Activated T-helper 17 cell treated with anti-CD3 and anti-CD28 coated beads, Interleukin-2, amount 50 U/mL, for 72 hours (primary cell): ENCODE measurements around the gene SLC7A10. TPM values are rescaled to one million over a fixed set of nuclear protein-coding genes. Genes with fewer than 3 reads are reported as not detected.
"Not testable (repeated sequence)": the region's sequence is repeated elsewhere in the genome, so short reads cannot be mapped to it uniquely, and the experiment has no call there.

Source experiments
- ATAC-seq: fragments of 150-1000 bp; cut with Tn5 transposase; replicated peaks from 2 replicates; pipeline ENCODE4 v1.10.0; 2021; ENCODE audit warnings: mild to moderate bottlenecking, moderate library complexity
- H3K27ac Mint-ChIP-seq: one replicate; pipeline ENCODE4 v1.8.0; 2022; ENCODE audit warnings: mixed read lengths
- H3K27me3 Mint-ChIP-seq: one replicate; pipeline ENCODE4 v1.8.0; 2022; ENCODE audit warnings: mixed read lengths
- H3K36me3 Mint-ChIP-seq: one replicate; pipeline ENCODE4 v1.8.0; 2022; ENCODE audit warnings: low read depth, mild to moderate bottlenecking, mixed read lengths
- H3K4me1 Mint-ChIP-seq: one replicate; pipeline ENCODE4 v1.8.0; 2022; ENCODE audit warnings: mixed read lengths
- H3K4me3 Mint-ChIP-seq: one replicate; pipeline ENCODE4 v1.8.0; 2022; ENCODE audit warnings: mild to moderate bottlenecking, mixed read lengths
- H3K9me3 Mint-ChIP-seq: one replicate; pipeline ENCODE4 v1.8.0; 2022; ENCODE audit warnings: mixed read lengths
- total RNA-seq, 2 donors: library from RNA; stranded (reverse); gene quantifications; one replicate each; pipeline ENCODE4 v1.2.3, GENCODE V29; 2022

Gene SLC7A10
- total RNA-seq, 2 donors from 2014 or later = not detected

GRCh38 chr19:33198169-33198568, 27.5 kb downstream of the SLC7A10 start:
- H3K36me3 Mint-ChIP-seq = peaks cover 4% of the 10 kb centered on the region
- H3K27ac Mint-ChIP-seq = no peak overlapping the region
- H3K4me3 Mint-ChIP-seq = no peak overlapping the region

GRCh38 chr19:33197591-33198000, 28.1 kb downstream of the SLC7A10 start:
- H3K9me3 Mint-ChIP-seq = no peaks in the 10 kb centered on the region
- no peak for ATAC-seq

More at GRCh38 chr19:33198169-33198568, 27.5 kb downstream of the SLC7A10 start:
- Mint-ChIP-seq H3K9me3 (no peaks in the 10 kb centered on the region), H3K4me1 (no peaks in the 10 kb centered on the region), H3K27me3 (peaks cover 5% of the 10 kb centered on the region)
- ATAC-seq = no peak

DNA sequence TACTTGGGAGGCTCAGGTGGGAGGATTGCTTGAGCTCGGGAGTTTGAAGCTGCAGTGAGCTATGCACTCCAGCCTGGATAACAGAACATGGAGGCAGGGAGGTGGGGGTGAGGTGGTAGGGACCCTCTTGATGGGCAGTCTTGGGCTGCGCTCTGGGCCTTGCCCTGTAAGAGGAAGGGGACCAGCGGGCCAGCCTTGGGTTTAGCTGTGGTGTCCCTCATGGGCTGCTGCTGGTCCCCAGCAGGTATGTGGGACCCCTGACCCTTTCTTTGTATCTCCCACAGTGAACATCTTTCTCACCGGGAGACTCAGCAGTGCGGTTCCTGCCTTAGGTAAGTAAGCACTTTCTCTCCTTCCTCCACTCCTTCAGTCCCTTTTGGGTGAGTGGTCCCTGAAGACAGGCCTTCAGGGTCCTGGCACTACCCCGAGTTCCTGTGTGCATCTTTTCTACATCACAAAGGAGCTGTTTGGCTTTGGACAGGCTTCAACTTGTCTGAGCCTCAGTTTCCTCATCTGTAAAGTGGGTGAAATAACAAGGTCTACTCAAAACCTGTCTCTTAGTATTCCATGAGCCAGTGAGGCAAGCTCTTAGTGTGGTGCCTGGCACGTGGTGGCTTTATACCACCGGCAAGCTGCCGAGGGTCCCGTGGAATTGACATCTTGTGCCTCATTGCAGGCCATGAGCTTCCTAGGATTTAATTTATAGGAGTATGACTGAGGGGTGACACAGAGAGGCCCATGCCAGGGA, 29.0 kb downstream of the SLC7A10 start:
- Mint-ChIP-seq H3K36me3 (peaks cover 4% of the 10 kb centered on the region), H3K27me3 (peaks cover 19% of the 10 kb centered on the region), H3K4me3 (no peak overlapping the region), H3K9me3 (no peaks in the 10 kb centered on the region), H3K27ac (no peak overlapping the region), H3K4me1 (no peaks in the 10 kb centered on the region)
- no peak for ATAC-seq

More at GRCh38 chr19:33197591-33198000, 28.1 kb downstream of the SLC7A10 start:
- H3K4me1 Mint-ChIP-seq = no peaks in the 10 kb centered on the region
- H3K36me3 Mint-ChIP-seq = peaks cover 4% of the 10 kb centered on the region
- H3K4me3 Mint-ChIP-seq = no peak overlapping the region
- peaks cover 10% of the 10 kb centered on the region for H3K27me3 Mint-ChIP-seq
- no peak overlapping the region for H3K27ac Mint-ChIP-seq

DNA sequence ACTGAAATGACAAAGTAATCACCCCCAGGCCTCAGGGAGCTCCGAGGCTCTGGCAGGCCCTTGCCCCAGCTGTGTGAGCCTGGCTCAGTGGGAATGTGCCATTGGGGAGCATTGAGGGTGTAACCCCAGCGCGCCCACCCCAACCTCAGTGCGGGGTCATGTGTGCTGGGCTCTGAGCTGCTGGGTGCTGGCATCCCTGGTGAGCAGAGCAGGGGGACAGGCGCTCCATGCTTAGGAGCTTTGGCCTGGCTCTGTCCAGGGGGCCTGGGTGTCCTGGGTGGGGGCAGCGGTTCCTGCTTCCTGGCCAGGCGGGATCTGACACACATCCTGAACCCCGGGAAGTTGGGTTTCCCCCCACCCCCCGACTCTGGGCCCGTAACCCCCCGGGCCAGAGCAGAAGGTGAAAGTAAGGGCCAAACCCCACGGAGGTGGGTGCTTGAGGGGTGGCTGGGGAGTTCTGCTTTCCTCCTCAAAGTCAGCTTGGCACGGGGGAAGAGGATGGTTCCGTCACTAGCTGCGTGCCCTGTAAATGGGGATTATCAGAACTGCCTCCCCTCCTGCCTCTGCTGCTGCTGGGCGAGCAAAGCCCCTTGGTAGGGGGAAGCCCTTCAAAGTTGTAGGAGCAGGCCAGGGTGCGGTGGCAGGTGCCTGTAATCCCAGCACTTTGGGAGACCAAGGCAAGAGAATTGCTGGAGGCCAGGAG, 29.9 kb downstream of the SLC7A10 start:
- Mint-ChIP-seq H3K4me3 (no peak overlapping the region), H3K27ac (no peak overlapping the region), H3K36me3 (peaks cover 4% of the 10 kb centered on the region), H3K4me1 (no peaks in the 10 kb centered on the region), H3K27me3 (peaks cover 22% of the 10 kb centered on the region), H3K9me3 (no peaks in the 10 kb centered on the region)
- no peak for ATAC-seq

DNA sequence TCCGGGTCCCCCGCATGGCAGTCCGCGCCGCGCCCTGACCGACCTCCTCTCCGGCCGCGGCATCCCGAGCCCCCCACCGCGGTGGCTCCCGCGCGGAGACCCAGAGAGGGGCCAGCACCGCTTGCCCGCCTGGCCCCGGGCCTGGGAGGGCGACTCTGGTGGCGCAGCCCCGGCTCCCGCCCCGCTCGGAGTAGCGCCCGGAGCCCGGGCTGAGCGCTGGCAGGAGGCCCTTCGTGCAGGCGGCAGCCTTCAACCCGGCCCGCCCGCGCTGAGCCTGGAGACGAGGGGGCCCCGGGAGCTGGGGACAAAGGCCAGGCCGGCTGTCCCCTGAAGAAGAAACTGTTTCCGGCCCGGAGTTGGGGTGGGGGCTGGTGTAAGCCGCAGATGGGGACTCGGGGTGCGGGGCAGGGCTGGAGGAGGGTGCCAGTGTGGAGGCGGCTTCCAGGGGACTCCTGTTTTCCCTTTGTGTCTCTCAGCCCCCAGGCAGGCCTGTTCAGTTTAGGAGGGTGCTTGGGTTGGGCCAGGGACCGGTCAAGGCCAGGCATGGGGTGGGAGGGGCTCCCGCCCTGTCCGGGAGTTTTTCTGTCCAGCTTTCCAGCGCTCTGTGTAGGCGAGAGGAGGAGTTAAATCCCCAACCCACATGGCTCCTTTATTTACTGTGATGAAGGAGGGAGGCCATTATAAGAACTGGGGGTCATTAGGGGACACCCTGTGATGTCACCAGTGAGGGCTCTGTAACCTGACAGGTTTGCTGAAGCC, 30.6 kb downstream of the SLC7A10 start:
- H3K4me1 Mint-ChIP-seq = no peaks in the 10 kb centered on the region
- H3K27me3 Mint-ChIP-seq = peaks cover 26% of the 10 kb centered on the region
- no peak overlapping the region for H3K27ac Mint-ChIP-seq
- peaks cover 4% of the 10 kb centered on the region for H3K36me3 Mint-ChIP-seq
- no peaks in the 10 kb centered on the region for H3K9me3 Mint-ChIP-seq
- no peak overlapping the region for H3K4me3 Mint-ChIP-seq
- ATAC-seq = no peak

DNA sequence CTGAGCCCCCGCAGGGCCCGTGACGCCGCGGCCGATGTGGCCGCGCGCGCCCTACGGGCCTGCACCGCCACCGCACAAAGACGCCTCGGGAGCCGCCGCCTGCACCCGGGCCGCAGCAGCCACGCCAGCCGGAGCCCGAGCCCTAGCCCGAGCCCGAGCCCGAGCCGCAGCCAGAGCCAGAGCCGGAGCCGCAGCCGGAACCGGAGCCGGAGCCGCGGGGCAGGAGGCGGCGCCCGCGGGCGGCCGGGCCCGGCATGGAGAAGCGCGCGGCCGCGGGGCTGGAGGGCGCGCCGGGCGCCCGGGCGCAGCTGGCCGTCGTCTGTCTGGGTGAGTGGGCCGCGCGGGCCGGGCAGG, 31.1 kb downstream of the SLC7A10 start:
- ATAC-seq = no peak
- Mint-ChIP-seq H3K9me3 (no peaks in the 10 kb centered on the region), H3K4me3 (no peak overlapping the region), H3K4me1 (no peaks in the 10 kb centered on the region), H3K36me3 (peaks cover 4% of the 10 kb centered on the region), H3K27ac (no peak overlapping the region), H3K27me3 (peaks cover 26% of the 10 kb centered on the region)

GRCh38 chr19:33193865-33194362, 31.7 kb downstream of the SLC7A10 start, which contains the start of gene LRP3:
Gene LRP3 (plus strand): TSS chr19:33194330. CDS start chr19:33194786, 456 bp downstream.
- peaks cover 4% of the 10 kb centered on the region for H3K36me3 Mint-ChIP-seq

GRCh38 chr19:33193269-33193864, 32.3 kb downstream of the SLC7A10 start:
- no peak for ATAC-seq
- Mint-ChIP-seq H3K4me1 (no peaks in the 10 kb centered on the region), H3K4me3 (peak overlapping the region; percentile 35), H3K9me3 (no peaks in the 10 kb centered on the region), H3K27ac (no peak overlapping the region), H3K27me3 (peaks cover 26% of the 10 kb centered on the region), H3K36me3 (peaks cover 4% of the 10 kb centered on the region)

More at GRCh38 chr19:33193865-33194362, 31.7 kb downstream of the SLC7A10 start, which contains the start of gene LRP3:
- Mint-ChIP-seq H3K27me3 (peaks cover 26% of the 10 kb centered on the region), H3K9me3 (no peaks in the 10 kb centered on the region), H3K4me3 (peak within 1 kb of the TSS; percentile 35), H3K4me1 (no peaks in the 10 kb centered on the region), H3K27ac (no peak within 1 kb of the TSS)
- no peak for ATAC-seq

- Mint-ChIP-seq H3K27me3 (peaks cover 26% of the 10 kb centered on the region), H3K4me3 (no peak overlapping the region), H3K4me1 (no peaks in the 10 kb centered on the region), H3K36me3 (peaks cover 4% of the 10 kb centered on the region), H3K9me3 (no peaks in the 10 kb centered on the region), H3K27ac (no peak overlapping the region)
- no peak for ATAC-seq
Measured at GRCh38 chr19:33192010-33192409, 33.6 kb downstream of the SLC7A10 start.

DNA sequence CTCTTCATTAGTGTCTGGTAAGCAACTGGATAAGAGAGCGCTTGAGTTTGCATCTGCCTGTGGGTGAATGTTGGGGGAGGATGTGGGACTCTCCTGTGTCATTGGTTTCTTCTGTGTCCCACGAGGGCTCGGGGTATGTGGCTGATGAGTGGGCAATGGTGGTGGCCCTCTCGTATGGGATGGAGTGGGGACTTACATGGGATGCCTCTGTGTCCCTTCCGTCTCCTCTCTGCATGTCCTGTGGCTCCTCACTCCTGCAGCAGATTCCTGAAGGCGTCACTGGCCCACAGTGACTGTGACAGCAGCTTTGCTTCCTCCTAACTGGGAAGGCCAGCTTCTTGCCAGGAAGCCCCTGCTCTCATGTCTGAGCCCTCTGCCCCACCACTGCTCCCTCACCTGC, 34.1 kb downstream of the SLC7A10 start:
- Mint-ChIP-seq H3K27me3 (peaks cover 26% of the 10 kb centered on the region), H3K4me1 (no peaks in the 10 kb centered on the region), H3K9me3 (no peaks in the 10 kb centered on the region), H3K36me3 (peaks cover 4% of the 10 kb centered on the region), H3K27ac (no peak overlapping the region), H3K4me3 (no peak overlapping the region)
- ATAC-seq = no peak

GRCh38 chr19:33191092-33191491, 34.6 kb downstream of the SLC7A10 start:
- H3K4me3 Mint-ChIP-seq, H3K36me3 Mint-ChIP-seq, H3K9me3 Mint-ChIP-seq, H3K27ac Mint-ChIP-seq, H3K4me1 Mint-ChIP-seq, ATAC-seq: not testable (repeated sequence)
- peaks cover 26% of the 10 kb centered on the region for H3K27me3 Mint-ChIP-seq

DNA sequence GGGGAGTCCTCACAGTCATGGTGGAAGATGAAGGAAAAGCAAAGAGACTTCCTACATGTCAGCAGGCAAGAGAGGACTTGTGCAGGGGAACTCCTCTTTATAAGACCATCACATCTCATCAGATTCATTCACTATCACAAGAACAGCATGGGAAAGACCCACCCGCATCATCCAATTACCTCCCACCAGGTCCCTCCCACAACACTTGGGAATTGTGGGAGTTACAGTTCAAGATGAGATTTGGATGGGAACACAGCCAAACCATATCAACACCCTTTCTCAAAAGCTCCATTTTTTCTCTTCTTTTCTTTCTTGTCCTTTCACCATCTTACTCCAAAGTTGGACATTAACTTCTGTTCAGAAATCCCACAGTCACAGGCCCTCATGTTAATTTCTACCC, 36.2 kb downstream of the SLC7A10 start:
- H3K4me3 Mint-ChIP-seq = no peak overlapping the region
- no peak for ATAC-seq
- peaks cover 4% of the 10 kb centered on the region for H3K36me3 Mint-ChIP-seq
- peaks cover 26% of the 10 kb centered on the region for H3K27me3 Mint-ChIP-seq
- no peak overlapping the region for H3K27ac Mint-ChIP-seq
- no peaks in the 10 kb centered on the region for H3K9me3 Mint-ChIP-seq
- no peaks in the 10 kb centered on the region for H3K4me1 Mint-ChIP-seq

DNA sequence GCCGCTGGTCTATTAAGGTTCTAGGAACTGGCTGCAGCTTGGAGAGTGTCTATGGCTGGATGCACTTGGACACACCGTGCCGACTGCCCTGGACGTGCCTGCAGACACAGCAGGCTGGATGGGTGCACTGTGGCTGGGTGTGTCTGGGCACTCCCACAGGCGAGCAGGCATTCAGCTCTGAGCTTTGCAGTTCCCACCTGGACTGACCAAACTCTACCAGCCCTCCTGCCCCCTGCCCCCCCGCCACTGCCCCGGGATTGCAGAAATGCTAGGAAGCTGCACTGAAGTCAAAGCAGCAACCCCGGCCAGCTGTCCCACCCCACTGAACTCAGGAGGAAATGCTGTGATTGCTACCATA, 38.5 kb downstream of the SLC7A10 start:
- H3K4me3 Mint-ChIP-seq = no peak overlapping the region
- no peak for ATAC-seq
- H3K36me3 Mint-ChIP-seq = no peaks in the 10 kb centered on the region
- H3K4me1 Mint-ChIP-seq = no peaks in the 10 kb centered on the region
- H3K27ac Mint-ChIP-seq = no peak overlapping the region
- peaks cover 13% of the 10 kb centered on the region for H3K27me3 Mint-ChIP-seq
- no peaks in the 10 kb centered on the region for H3K9me3 Mint-ChIP-seq
